SW480 (cell line): Measurements from ENCODE around the gene KRT28.
"Not testable (repeated sequence)": the region's sequence is repeated elsewhere in the genome, so short reads cannot be mapped to it uniquely, and the experiment has no call there.

Source experiments
- DNase-seq: peaks from one replicate; pipeline ENCODE4 v3.0.0-alpha.2; 2016; ENCODE audit warnings: low spot score

The KRT28 gene

DNA sequence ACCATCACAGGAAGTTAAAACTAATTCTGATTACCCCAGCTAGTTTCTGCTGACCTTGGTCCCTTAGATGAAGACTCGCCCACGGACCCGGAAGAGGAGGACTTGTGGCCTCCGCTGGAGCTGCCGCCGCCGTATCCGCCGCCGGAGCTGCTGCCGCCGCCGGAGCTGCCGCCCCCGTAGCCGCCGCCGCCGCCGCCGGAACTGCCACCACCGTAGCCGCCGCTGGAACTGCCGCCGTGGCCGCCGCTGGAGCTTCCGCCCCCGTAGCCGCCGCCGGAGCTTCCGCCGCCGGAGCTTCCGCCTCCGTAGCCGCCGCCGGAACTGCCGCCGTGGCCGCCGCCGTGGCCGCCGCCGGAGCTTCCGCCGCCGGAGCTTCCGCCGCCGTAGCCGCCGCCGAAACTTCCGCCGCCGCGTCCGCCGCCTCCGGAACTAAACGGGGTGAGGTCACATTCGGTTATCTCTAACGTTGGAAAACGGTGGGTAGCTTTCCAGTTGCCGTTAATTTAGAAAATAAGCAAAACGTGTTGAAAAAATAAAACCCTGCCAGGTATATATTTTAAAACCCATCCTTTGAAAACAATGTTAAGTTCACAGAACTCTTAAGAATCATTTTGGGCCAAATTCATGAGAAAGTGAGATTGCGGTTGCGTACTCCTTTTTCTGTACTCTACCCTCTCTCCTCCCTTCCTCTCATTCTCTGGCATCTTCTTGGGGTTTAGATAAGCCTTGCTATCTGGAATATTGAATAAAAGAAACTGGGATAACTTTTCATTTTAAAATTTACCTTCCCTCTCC lies 19.2 kb upstream of the KRT28 start:
- peak; percentile 77 for DNase-seq

DNA sequence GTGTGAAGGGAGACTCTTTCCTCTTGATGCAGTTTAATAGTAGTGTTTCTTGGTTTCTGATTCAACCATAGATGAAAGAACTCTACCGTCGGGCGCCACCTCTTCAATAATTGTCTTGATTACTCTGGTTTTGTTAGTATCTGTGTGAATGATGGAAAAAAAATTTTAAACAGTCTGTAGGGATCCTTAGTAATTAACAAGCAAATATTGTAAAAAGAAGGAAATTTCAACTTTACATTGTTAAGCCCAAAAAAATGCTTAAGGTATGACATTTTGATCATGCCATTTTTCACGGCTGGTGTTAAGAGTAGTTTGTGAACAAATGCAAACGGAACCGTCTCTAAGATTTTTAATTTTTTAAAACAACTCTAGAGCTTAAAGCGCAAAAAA lies 18.6 kb upstream of the KRT28 start:
- no peak for DNase-seq

DNA sequence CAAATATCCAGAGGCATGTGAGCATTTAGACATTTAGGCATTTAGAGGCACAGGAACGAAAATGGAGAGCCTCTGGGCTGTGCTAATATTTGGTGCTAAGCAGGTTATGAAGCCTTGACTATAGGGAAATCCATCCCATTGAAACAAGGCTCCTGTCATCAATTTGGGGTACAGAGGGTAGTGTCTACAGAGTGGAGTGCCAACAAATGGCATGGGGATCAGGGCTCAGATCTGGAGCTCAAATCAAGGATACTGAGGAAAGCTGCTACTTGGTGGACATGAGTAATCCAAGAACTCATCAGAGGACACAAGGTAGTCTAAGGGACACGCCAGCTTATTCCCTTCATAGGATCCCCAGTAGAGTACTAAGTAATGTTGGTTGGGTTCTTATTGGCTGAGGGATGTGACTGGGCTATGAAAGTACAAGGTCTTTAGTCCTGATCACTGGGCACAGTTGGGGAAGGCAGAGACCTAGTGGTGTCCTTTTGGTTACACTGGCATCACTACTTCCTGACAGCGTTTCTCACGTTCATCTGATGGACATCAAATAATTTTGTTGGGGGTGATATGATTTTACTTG lies 17.4 kb upstream of the KRT28 start:
- no peak for DNase-seq

DNA sequence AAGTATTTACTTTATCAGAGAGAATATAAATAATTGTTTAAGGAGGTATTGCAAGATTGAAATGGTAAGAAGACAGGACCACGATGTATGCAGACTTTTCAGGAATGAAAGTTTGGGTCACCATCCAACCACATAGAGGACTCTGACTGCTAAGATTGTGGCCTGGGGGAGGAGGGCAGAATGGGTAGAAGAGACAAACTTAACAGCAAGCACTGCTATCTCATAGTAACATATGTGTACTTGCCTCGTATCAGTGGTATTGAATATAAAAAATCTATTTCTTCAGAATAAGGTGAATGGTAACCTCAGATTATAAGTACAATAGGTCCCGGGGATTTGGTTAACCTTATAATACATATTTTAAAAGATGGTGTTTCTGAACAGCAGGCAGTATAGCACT lies 16.8 kb upstream of the KRT28 start:
- no peak for DNase-seq

DNA sequence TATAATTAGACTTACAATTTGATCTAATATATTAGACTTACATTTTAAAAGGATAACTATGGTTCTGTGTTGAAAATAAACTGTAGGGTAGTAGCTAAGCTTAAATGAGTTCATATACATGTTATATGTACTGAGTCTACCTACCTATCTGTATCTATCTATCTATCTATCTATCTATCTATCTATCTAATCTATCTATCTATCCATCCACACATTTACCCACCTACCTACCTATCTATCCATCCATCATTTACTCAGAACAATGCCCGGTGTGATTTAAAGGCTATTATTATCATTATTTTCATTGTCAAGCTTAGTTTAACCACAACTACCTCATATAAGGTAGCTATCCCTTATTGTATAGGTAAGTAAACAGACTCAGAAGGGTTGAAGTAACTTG lies 15.6 kb upstream of the KRT28 start:
- no peak for DNase-seq

DNA sequence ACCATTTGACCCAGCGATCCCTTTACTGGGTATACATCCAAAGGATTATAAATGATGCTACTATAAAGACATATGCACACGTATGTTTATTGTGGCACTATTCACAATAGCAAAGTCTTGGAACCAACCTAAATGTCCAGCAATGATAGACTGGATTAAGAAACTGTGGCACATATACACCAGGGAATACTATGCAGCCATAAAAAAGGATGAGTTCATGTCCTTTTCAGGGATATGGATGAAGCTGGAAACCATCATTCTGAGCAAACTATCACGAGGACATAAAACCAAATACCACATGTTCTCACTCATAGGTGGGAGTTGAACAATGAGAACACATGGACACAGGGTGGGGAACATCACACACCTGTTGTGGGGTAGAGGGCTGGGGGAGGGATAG lies 14.9 kb upstream of the KRT28 start:
- not testable (repeated sequence) for DNase-seq

DNA sequence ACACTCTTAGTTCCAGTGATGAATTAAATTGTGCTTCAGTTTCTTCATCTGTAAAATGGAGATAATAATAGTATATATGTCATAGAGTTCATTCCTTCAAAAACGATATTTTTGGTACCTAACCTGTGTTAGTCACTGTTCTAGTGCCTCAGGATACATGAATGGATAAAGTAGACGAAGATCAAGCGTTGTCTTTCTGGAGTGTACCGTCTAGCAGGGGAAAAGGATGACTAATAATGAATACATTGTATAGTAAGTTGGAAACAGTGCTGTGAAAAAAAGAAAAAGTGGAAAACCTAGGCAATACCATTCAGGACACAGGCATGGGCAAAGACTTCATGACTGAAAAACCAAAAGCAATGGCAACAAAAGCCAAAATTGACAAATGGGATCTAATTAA lies 14.0 kb upstream of the KRT28 start:
- no peak for DNase-seq

DNA sequence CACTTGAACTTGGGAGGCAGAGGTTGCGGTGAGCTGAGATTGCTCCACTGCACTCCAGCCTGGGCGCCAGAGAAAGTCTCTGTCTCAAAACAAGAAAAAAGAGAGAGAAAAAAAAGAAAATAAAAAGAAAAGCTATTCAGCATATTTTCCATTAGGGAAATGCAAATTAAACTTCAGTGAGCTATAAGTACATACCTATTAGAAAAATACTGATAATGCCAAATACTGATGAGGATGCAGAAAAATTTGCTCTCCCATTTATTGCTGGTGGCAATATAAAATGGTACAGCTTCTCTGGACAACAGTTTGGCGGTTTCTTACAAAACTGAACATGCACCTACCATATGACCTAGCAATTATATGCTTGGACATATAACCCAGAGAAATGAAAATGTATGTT lies 12.9 kb upstream of the KRT28 start:
- DNase-seq = no peak

DNA sequence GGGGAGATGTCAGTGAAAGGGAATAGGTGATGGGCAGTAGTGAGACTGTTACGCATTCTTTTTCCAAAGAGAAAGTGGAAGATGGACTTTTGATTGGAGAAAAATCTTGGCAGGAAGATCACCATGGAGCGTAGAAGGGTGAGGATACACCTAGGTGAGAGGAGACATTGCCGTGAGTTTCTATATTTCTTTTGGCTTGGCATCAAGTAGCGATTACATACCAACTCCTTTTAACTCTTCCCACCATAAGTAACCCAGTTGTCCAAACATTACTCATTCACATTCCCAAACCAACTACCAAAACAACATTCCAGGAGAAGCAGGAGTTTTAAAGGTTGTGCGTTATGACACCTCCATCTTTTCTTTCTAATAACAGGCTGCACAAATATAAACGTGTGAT lies 10.7 kb upstream of the KRT28 start:
- no peak for DNase-seq

DNA sequence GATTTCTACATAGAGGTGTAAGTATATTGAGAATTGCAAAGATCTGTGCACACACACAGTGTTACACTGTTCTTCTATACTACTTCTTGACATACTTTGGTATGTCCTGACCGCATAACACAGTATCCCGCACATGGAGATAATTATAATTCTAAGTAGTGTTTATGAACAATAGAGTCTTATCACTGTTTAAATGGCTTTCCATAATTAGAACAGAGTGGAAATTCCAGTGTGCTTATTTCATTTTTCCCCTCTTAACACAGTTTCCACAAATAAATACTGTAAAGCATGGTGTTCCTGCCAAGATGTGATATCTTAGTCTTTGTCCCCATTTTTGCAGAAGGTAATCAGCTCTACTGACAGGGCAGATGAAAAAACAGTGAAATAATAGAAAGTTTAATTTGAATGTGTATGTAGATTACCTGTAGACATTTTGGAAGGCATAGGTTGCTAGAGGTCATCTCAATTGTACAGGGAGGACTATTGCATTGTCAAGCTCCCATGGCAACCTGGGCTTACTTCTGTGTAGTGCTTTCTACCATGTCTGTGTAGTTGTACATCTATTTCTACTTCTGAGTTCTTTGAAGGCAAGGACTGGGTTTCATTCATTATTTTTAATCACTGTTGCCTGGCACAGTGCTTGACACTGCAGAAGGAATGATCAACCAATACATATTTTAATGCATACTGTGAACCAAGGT lies 10.1 kb upstream of the KRT28 start:
- no peak for DNase-seq

DNA sequence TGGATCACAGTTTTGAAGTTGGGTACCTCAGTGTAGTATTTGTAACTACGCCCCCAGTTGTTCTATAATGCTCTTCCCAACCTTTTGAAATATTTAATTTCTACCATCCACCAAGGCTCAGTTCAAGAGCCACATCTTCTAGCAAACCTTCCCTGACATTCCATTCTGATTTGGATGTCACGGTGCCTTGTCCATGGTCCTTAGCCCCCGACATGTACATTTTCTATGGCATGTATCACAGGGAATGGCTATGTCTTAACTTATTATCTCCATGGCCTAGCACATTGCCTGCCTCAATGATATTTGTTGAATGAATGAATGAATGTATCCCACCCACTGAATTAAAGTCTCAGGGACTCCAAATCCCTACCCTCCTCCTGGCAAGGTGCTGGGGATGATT lies 6.4 kb upstream of the KRT28 start:
- DNase-seq = no peak

DNA sequence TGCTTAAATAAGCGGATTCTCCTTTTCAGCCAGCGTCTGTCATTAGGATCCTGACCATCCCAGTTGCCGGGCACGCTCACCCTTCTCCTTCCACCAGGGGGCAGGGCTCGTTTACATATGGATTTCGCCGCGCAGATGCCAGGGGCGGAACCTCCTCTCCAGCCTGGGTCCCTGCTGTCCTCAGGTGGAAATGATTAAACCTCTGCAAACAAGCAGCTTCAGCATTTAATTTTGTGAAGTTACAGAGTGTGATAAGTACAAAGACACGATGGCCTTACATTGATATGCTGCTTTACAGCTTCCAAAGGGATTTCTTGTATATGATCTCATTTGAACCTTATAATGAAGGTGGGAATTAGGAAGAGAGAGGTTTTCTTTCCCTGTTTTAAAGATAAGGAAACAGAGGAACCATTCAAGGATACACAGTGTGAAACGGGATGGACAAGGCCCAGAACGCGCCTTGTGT lies 3.9 kb upstream of the KRT28 start:
- DNase-seq = peak; percentile 75

DNA sequence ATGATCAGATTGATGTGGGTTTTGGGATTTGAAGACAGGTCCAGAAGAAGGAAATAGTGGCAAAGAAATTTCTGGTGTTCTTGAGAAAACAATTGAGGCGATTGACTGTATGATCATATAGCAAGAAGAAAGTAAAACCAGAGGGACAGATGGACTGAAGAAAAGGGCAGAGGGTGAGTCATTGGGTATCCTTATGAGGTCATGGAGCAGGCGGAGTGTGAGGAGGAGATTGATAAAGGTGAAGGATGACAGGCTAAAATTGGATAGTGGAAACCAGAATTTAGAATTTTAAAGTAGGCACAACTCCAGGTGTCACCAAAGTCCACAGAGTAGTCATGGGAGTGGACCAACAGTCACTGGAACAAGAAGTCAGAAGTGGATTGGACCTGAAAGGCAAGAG lies 1.4 kb upstream of the KRT28 start:
- DNase-seq = no peak

DNA sequence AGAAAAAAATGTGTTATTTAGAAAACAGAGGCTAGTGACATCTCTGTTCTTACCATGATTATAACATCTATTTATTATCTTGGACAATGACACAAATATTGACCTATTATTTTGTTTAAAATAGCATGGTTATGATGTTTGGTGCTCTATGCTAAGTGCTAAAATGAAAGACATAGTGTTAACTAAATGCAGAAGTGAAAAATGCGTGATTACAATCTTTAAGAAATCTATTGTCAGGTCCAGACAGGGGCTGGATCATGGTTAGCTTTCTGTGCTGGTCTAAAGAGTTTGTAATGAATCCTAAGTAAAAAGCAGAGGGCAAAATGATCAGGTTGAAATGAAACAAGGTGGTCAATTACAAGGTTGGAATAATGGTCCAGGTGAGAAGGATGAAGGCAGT lies 622 bp upstream of the KRT28 start:
- no peak for DNase-seq

DNA sequence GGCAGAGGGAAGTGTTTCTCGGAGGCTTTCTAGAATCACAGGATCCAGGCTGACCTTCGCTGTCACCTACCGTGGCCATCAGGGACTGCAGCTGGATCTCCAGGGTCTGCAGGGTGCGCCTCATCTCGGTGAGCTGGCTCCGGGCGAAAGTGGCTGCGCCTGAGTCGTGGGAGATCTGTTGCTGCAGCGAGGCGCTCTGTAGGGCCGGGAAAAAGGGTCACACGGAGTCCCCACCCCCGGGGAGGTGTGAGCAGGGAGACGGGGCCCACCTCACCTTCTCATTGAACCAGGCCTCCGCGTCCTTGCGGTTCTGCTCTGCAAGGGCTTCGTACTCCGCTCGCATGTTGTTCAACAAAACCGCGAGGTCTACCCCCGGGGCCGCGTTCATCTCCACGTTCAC lies 2.9 kb downstream of the KRT28 start:
- no peak for DNase-seq

DNA sequence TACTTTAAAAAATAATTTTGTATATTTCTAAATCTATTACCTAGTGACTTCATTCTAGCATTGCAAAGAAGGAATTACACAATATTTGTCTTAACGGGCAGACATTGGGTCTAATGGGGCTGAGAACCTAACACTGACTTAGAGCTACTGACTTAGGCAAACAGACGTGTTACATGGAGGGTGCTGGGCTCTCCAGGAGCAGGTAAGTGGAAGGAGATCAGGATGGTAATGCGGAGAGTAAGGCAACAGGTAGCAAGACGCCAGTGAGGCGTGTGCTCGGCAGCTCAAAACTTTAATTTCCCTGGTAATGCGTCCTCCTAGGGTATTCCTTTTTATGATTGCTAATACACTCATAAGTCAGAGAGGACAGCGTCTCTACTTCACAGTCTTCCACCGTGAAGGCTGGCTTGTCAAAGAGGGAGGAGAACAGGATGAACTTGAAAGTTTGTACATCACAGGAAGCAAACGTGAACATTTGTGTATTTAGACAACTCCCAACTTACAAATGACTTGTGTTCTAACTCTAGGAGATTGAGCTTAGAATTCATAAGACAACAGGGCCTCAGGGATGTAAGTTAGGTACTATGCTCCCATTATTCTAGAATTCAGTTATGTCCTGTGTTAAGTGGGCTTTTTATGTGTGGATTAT lies 4.6 kb downstream of the KRT28 start:
- no peak for DNase-seq

DNA sequence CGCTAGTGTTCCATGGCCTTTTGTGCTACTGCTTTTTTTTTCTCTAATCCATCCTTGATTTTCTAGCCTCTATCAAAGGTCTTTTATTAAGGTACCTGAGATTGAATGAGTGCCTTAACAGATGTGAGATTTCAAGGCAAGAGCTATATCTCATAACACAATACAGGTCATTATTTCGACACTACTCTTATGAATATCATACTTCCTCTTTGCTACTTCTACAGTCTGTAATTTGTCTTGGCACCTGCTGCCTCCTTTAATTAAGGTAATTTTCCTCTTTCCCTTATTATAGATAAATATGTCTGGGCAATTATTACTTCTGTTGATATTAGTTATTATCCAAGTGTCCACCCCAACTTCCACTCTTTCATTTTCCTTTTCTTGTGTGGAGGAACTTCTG lies 5.3 kb downstream of the KRT28 start:
- no peak for DNase-seq

DNA sequence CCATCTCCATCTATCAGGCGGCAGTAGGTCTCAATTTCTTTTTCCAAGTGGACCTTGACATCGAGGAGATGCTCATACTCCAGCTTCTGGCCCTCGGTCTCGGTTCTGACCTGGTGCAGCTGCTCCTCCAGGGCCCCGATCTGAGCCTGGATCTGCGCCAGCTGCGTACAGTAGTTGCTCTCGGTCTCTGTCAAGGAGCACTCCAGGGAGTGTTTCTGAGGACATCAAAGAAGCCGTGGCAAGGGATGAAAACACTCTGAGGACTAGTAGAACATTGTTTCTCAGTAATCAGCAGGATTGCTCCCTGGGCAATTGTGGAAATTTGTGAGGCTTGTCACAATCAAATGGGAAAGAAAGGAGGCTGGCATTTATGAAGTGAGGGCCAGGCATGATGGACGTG lies 5.9 kb downstream of the KRT28 start:
- no peak for DNase-seq

DNA sequence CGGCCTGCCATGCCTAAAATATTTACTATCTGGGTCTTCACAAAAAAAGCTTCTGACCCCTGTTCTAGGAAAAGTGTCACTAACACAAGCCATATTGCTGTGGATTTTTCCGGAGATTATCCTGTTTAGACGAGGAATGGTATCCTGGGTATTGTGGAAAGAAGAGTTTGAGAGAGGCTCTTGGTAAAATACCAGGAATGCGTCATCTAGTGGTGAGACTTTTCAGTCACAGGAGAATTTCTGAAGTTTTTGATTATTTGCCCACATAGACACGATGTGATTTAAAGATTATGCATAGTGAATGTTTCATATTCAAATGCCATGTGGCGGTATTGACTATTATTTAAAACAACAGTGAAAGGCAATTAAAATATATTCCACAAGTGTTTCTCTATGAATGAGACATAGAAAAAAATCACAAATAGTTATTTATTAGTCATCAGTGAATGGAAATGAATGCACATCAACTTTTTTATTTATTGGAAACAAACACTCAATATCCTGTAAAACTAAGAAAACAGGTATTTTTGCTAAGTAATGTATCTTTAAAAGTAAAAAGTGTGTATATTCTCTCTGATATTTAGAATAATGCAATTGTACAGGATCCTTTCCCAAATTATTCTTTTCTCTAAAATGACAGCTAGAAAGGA lies 7.8 kb downstream of the KRT28 start:
- peak; percentile 35 for DNase-seq

DNA sequence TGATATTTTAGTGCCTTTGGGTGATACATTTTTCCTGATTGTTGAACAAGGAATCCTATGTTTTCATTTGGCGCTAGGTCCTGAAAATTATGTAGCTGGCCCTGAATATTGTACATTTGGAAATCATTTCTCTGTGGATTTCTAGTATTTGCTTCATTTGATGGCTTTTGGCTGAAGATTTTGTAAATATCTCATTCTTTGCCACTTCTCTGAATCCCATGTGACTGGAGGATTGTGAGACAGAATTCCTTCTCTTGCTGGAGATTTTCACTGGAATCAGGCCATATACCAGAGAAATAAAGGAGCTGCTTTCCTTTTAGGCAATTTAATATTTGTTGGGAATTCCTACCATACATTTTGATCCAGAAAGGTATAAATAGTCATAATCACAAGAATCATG lies 8.6 kb downstream of the KRT28 start:
- no peak for DNase-seq

DNA sequence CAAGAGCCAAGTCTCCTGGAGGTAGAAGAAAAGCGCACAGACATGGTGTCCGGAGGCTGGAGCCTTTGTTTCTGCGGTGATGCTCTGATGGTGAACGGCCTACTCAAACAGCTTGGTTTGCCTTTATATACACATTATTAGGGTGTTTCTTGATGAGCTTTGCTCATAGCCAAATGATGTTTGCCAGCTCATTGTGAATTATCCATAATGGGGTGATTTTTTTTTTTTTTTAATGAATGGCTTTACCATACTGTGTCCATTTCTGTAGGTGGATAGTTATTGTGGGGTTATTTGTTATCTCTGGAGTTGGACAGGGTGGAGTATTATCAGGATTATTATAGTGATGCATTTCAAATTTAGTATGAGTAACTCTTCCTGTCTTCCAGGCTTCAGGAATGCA lies 17.3 kb downstream of the KRT28 start, which contains the start of gene KRT27:
Gene KRT27 (minus strand): TSS at position 101 of the 400 bp plus-strand sequence. CDS start 57 bp downstream, at position 44.
- no peak for DNase-seq
